MCF 10A (cell line): ENCODE data around the gene EPO. TPM values are rescaled to one million over a fixed set of nuclear protein-coding genes. Genes with fewer than 3 reads are reported as not detected.

Experiments
- BruUV-seq: library from RNA; stranded (reverse); fragments of 400-500 nt; replicated peaks from 2 replicates; lab custom pipeline; 2021; lab: Mats Ljungman, UMichigan
- CTCF ChIA-PET: fragments of 300-600 bp; sonication (Branson Sonifier 250); formaldehyde crosslinking; extraction: SDS; loops from one replicate; lab custom pipeline; 2021; ENCODE audit warnings: antibody characterized with exemption, inconsistent platforms; lab: Yijun Ruan, JAX
- POLR2A ChIA-PET: fragments of 300-600, 350-650 bp; sonication (Branson Sonifier 250); formaldehyde crosslinking; extraction: SDS; loops from one replicate; lab custom pipeline; 2020; ENCODE audit warnings: antibody characterized with exemption, inconsistent platforms; lab: Yijun Ruan, JAX
- DNase-seq: peaks from one replicate; pipeline ENCODE4 v3.0.0-alpha.2; 2018; ENCODE audit not compliant: unreplicated experiment
- H3K27ac Mint-ChIP-seq: one replicate; pipeline ENCODE4 v1.8.0; 2022; ENCODE audit warnings: mild to moderate bottlenecking, low read depth, mixed read lengths; ENCODE audit not compliant: unreplicated experiment
- H3K27me3 Mint-ChIP-seq: one replicate; pipeline ENCODE4 v1.8.0; 2022; ENCODE audit warnings: mixed read lengths; ENCODE audit not compliant: insufficient read depth, unreplicated experiment
- H3K36me3 Mint-ChIP-seq: one replicate; pipeline ENCODE4 v1.8.0; 2022; ENCODE audit warnings: mild to moderate bottlenecking, moderate library complexity, mixed read lengths; ENCODE audit not compliant: insufficient read depth, unreplicated experiment
- H3K4me1 Mint-ChIP-seq: one replicate; pipeline ENCODE4 v1.8.0; 2022; ENCODE audit warnings: mixed read lengths; ENCODE audit not compliant: insufficient read depth, unreplicated experiment
- H3K4me3 Mint-ChIP-seq: one replicate; pipeline ENCODE4 v1.8.0; 2022; ENCODE audit warnings: mild to moderate bottlenecking, moderate library complexity, mixed read lengths; ENCODE audit not compliant: unreplicated experiment
- H3K9me3 Mint-ChIP-seq: one replicate; pipeline ENCODE4 v1.8.0; 2022; ENCODE audit warnings: mixed read lengths; ENCODE audit not compliant: unreplicated experiment
- CTCF ChIP-seq: fragments of 200-600 bp; IDR thresholded peaks from one replicate; pipeline ENCODE4 v1.8.0; 2022; ENCODE audit warnings: antibody characterized with exemption, mild to moderate bottlenecking; ENCODE audit not compliant: unreplicated experiment
- intact Hi-C: fragments of 100-400 bp; cut with micrococcal nuclease; formaldehyde crosslinking; loops from 2 replicates; pipeline ENCODE4 v1.14.1; 2022
- total RNA-seq: library from RNA; stranded (reverse); gene quantifications from 2 replicates; pipeline ENCODE4 v1.2.3, GENCODE V29; 2022

Gene EPO
- total RNA-seq, 1 experiment from 2014 or later = not detected

- Mint-ChIP-seq H3K9me3 (no peaks in the 10 kb centered on the region), H3K4me1 (peaks cover 10% of the 10 kb centered on the region), H3K4me3 (no peak overlapping the region), H3K27me3 (no peaks in the 10 kb centered on the region), H3K36me3 (peaks cover 54% of the 10 kb centered on the region), H3K27ac (no peak overlapping the region)
- ChIA-PET POLR2A (no interaction called here), CTCF (no interaction called here)
- DNase-seq = no peak
- TF ChIP-seq CTCF = no peak
- BruUV-seq = no TSS peak
- intact Hi-C loops = no loop called here
These were observed 33.0 kb upstream of the EPO start for GRCh38 chr7:100687261-100687660.

GRCh38 chr7:100687751-100688300 is 32.4 kb upstream of the EPO start:
- no peak overlapping the region for H3K4me3 Mint-ChIP-seq
- H3K27me3 Mint-ChIP-seq = no peaks in the 10 kb centered on the region
- no TSS peak for BruUV-seq
- H3K27ac Mint-ChIP-seq = no peak overlapping the region
- peaks cover 15% of the 10 kb centered on the region for H3K4me1 Mint-ChIP-seq
- DNase-seq = no peak
- H3K9me3 Mint-ChIP-seq = no peaks in the 10 kb centered on the region
- intact Hi-C loops = no loop called here
- peaks cover 56% of the 10 kb centered on the region for H3K36me3 Mint-ChIP-seq
- TF ChIP-seq CTCF = no peak
- POLR2A ChIA-PET = no interaction called here
- CTCF ChIA-PET = interaction anchor here (0.7 to 6.0 kb wide), 2 partner anchors 126 to 193 kb away, joined by 3 to 87 read pairs; no protein-coding TSS in a partner anchor

GRCh38 chr7:100688326-100688860 is 31.9 kb upstream of the EPO start:
- no peak overlapping the region for H3K27ac Mint-ChIP-seq
- POLR2A ChIA-PET = no interaction called here

More at GRCh38 chr7:100688326-100688860, 31.9 kb upstream of the EPO start:
- intact Hi-C loops = no loop called here
- Mint-ChIP-seq H3K36me3 (peaks cover 56% of the 10 kb centered on the region), H3K9me3 (no peaks in the 10 kb centered on the region), H3K4me3 (no peak overlapping the region), H3K4me1 (peaks cover 19% of the 10 kb centered on the region), H3K27me3 (no peaks in the 10 kb centered on the region)
- TF ChIP-seq CTCF = no peak
- BruUV-seq = no TSS peak
- no peak for DNase-seq
- CTCF ChIA-PET = interaction anchor here (0.7 to 6.0 kb wide), 3 partner anchors 103 to 193 kb away, joined by 3 to 87 read pairs (median 3); no protein-coding TSS in a partner anchor
